ENCODE measurements around the gene PAX6. TPM values are rescaled to one million over a fixed set of nuclear protein-coding genes. Genes with fewer than 3 reads are reported as not detected.

PAX6 gene
- total and polyA plus RNA-seq, 9 of the 15 experiments (the other 6 are each of a cell fraction or from before 2014, with no cell fraction given) = 1.5 to 10.9 (median 5.3) TPM

GRCh38 chr11:31818425-31818755, 7.3 kb upstream of the PAX6 start:
- Histone ChIP-seq H3K9me3 (replicated peaks; ENCODE audit: control insufficient read depth, insufficient read depth, low read depth, low read length) (no peaks in the 10 kb centered on the region), H3K9ac (ENCODE audit: insufficient read depth in 1 of 2, low read depth in 2 of 2, low read length in 2 of 2) (no peak overlapping the region), H3K4me1 (replicated peaks in 1 of 2; ENCODE audit: control insufficient read depth in 2 of 2, insufficient read depth in 2 of 2, low read length in 2 of 2) (peaks cover 0 to 41% of the 10 kb centered on the region in 2 experiments; a peak in 3 of 5 replicates), H3K27me3 (ENCODE audit: control insufficient read depth in 2 of 2, insufficient read depth in 2 of 2, low read length in 2 of 2) (peaks cover 35 to 72% of the 10 kb centered on the region in 2 experiments), H3K4me2 (ENCODE audit: insufficient read depth, low read length) (no peak overlapping the region), H3K9me1 (ENCODE audit: control insufficient read depth, insufficient read depth, low read length) (no peaks in the 10 kb centered on the region), H3K79me2 (ENCODE audit: control insufficient read depth, insufficient read depth, low read length) (no peaks in the 10 kb centered on the region), H3K36me3 (ENCODE audit: control insufficient read depth, insufficient read depth, low read length) (no peaks in the 10 kb centered on the region), H4K20me1 (replicated peaks; ENCODE audit: control insufficient read depth, insufficient read depth, low read length) (no peaks in the 10 kb centered on the region), H2AFZ (ENCODE audit: low read depth, low read length) (no peak overlapping the region), H3K4me3 (no peak overlapping the region), H3K27ac (ENCODE audit: extremely low read depth, low read depth, low read length) (no peak overlapping the region)
- 37% methylated on average over 6 of the region's 9 CpGs for WGBS (ENCODE audit: insufficient coverage, low coverage, missing lambda C conversion rate)
- ChIA-PET POLR2A (no interaction called here), CTCF (ENCODE audit: low intra/inter-chr PET ratio) (no interaction called here)
- no peak for FAIRE-seq
- ATAC-seq = no peak
- no TSS peak for BruUV-seq (replicated peaks)
- no peak for DNase-seq (ENCODE audit: extremely low read depth in 1 of 4, low spot score in 3 of 4)
- intact Hi-C loops (cut with micrococcal nuclease) (loop anchor here (5.0 to 10.0 kb wide), 2 partner anchors 314 to 421 kb away; partner anchors contain the start of genes ELP4 and IMMP1L), in situ Hi-C loops (cut with MboI) (no loop called here)
- TF ChIP-seq CCAR2 (IDR thresholded peaks at IDR 0.05; ENCODE audit: low read depth, low read length) (no peak), CHCHD3 (CRISPR knock-in tag; IDR thresholded peaks at IDR 0.05) (no peak), SUPT5H (IDR thresholded peaks at IDR 0.05) (no peak), STAT6 (CRISPR knock-in tag; IDR thresholded peaks at IDR 0.05) (no peak), PML (IDR thresholded peaks at IDR 0.05; ENCODE audit: low read length) (no peak), TCFL5 (CRISPR knock-in tag; conservative IDR thresholded peaks at IDR 0.05) (no peak), CBX1 (IDR thresholded peaks at IDR 0.05; ENCODE audit: low read depth) (no peak), MCM2 (IDR thresholded peaks at IDR 0.05; ENCODE audit: low read depth) (no peak), ZNF609 (CRISPR knock-in tag; IDR thresholded peaks at IDR 0.05; ENCODE audit: borderline replicate concordance) (no peak), PTBP1 (IDR thresholded peaks at IDR 0.05; ENCODE audit: low read depth, low read length) (no peak), ZNF589 (CRISPR knock-in tag; IDR thresholded peaks at IDR 0.05; ENCODE audit: low read depth) (no peak)

All from K562 (cell line).